HepG2 (cell line): ENCODE data around the gene SDHAF3. TPM values are rescaled to one million over a fixed set of nuclear protein-coding genes. Genes with fewer than 3 reads are reported as not detected.

Source experiments
- BRD4 ChIP-seq: sonication (generic); formaldehyde crosslinking; IDR thresholded peaks from 2 replicates; pipeline ENCODE4 v1.4.0; 2020; ENCODE audit warnings: missing genetic modification reagents
- CEBPB ChIP-seq: IDR thresholded peaks from 2 replicates; pipeline ENCODE4 v1.6.1; 2011; ENCODE audit warnings: low read depth, low read length, improper control_type of control experiment, borderline replicate concordance
- MLX ChIP-seq: IDR thresholded peaks from 2 replicates; pipeline ENCODE4 v1.6.1; 2016
- PRDM10 ChIP-seq: sonication (generic); formaldehyde crosslinking; IDR thresholded peaks from 2 replicates; pipeline ENCODE4 v1.4.0; 2020; ENCODE audit warnings: low read depth, missing genetic modification reagents
- SNAPC4 ChIP-seq: sonication (generic); formaldehyde crosslinking; IDR thresholded peaks from 2 replicates; pipeline ENCODE4 v1.4.0; 2020; ENCODE audit warnings: mild to moderate bottlenecking, missing genetic modification reagents
- SP4 ChIP-seq: sonication (generic); formaldehyde crosslinking; IDR thresholded peaks from 2 replicates; pipeline ENCODE4 v1.8.1; 2023; ENCODE audit warnings: mild to moderate bottlenecking, missing genetic modification reagents
- ZBTB10 ChIP-seq: sonication (generic); formaldehyde crosslinking; IDR thresholded peaks from 2 replicates; pipeline ENCODE4 v1.4.0; 2020; ENCODE audit warnings: missing genetic modification reagents, borderline replicate concordance
- ZFX ChIP-seq: sonication (generic); formaldehyde crosslinking; IDR thresholded peaks from 2 replicates; pipeline ENCODE4 v1.4.0; 2020; ENCODE audit warnings: mild to moderate bottlenecking, low read depth, missing genetic modification reagents, moderate library complexity
- ZNF280D ChIP-seq: sonication (generic); formaldehyde crosslinking; IDR thresholded peaks from 2 replicates; pipeline ENCODE4 v1.5.1; 2020; ENCODE audit warnings: mild to moderate bottlenecking, missing genetic modification reagents
- ZNF691 ChIP-seq: sonication (generic); formaldehyde crosslinking; IDR thresholded peaks from 2 replicates; pipeline ENCODE4 v1.4.0; 2020; ENCODE audit warnings: missing genetic modification reagents, low read depth, mild to moderate bottlenecking, borderline replicate concordance
- polyA plus RNA-seq, 8 experiments: library from polyadenylated mRNA; depleted of rRNA in 3 of 8; stranded (reverse) in 7 of 8; unstranded in 1 of 8; fragments of >200 nt; fragmentation: Illumina TruSeq in 4 of 8; extraction: Trizol in 4 of 8; gene quantifications; 2 replicates each; pipeline versions ENCODE4 v1.2.1 to v1.2.3, GENCODE V29; 2011 to 2016; ENCODE audit warnings: low read depth in 4 of 8, missing spikeins in 1 of 8, mixed read lengths in 1 of 8; ENCODE audit not compliant: insufficient read depth in 1 of 8
- total RNA-seq, 5 experiments: library from RNA; depleted of rRNA; stranded (reverse); fragments of >200 nt; fragmentation: Illumina TruSeq; extraction: Trizol; gene quantifications; 2 replicates each; pipeline ENCODE4 v1.2.3, GENCODE V29; 2016; ENCODE audit warnings: low read depth in 1 of 5

SDHAF3 gene
- total and polyA plus RNA-seq, 2 of the 13 experiments (the other 11 are each of a cell fraction or from before 2014, with no cell fraction given), result 15.2 to 32.6 TPM

GRCh38 chr7:97117372-97118188 lies at the start of gene SDHAF3 (continued):
- peak; percentile 91 for TF ChIP-seq ZNF280D
- peak; percentile 97 for TF ChIP-seq CEBPB
- TF ChIP-seq BRD4, result peak; percentile 79
- 0 out of 2 replicates have a peak, but pooled peaks have one; percentile 59 for TF ChIP-seq PRDM10
- TF ChIP-seq SNAPC4, result no peak
- TF ChIP-seq MLX, result no peak; the same call in 1 of the 2 replicates
- TF ChIP-seq ZFX (CRISPR knock-in tag), result peak; percentile 91
- TF ChIP-seq ZBTB10, result 0 out of 2 replicates have a peak, but pooled peaks have one; percentile 66
- peak; percentile 86; the same call in 1 of the 2 replicates for TF ChIP-seq ZNF691
- TF ChIP-seq SP4 (CRISPR knock-in tag), result peak; percentile 92
